Effector memory CD4-positive, alpha-beta T cell (primary cell): ENCODE results near the gene POLR2B.

ENCODE experiments used
- DNase-seq, 3 donors: peaks; one replicate each; pipeline ENCODE4 v3.0.0-alpha.2; 2020
- H3K27ac ChIP-seq: 2 replicates; pipeline ENCODE4 v1.7.0; 2013; ENCODE audit warnings: mild to moderate bottlenecking, low read length, moderate library complexity; ENCODE audit not compliant: insufficient read depth, poor library complexity, severe bottlenecking
- H3K27me3 ChIP-seq: replicated peaks from 2 replicates; pipeline ENCODE4 v1.7.0; 2013; ENCODE audit warnings: mild to moderate bottlenecking, low read length; ENCODE audit not compliant: insufficient read depth, control insufficient read depth, poor library complexity, severe bottlenecking
- H3K36me3 ChIP-seq: 2 replicates; pipeline ENCODE4 v1.7.0; 2013; ENCODE audit warnings: mild to moderate bottlenecking, low read length, moderate library complexity; ENCODE audit not compliant: control insufficient read depth, insufficient read depth
- H3K4me1 ChIP-seq: 2 replicates; pipeline ENCODE4 v1.7.0; 2013; ENCODE audit warnings: low read length, mild to moderate bottlenecking; ENCODE audit not compliant: control insufficient read depth, insufficient read depth, poor library complexity, severe bottlenecking
- H3K4me3 ChIP-seq: 2 replicates; pipeline ENCODE4 v1.7.0; 2013; ENCODE audit warnings: low read length, low read depth, mild to moderate bottlenecking; ENCODE audit not compliant: insufficient read depth, poor library complexity, severe bottlenecking
- H3K9me3 ChIP-seq: 2 replicates; pipeline ENCODE4 v1.7.0; 2013; ENCODE audit warnings: mild to moderate bottlenecking, low read length, moderate library complexity; ENCODE audit not compliant: control insufficient read depth

The POLR2B gene

DNA sequence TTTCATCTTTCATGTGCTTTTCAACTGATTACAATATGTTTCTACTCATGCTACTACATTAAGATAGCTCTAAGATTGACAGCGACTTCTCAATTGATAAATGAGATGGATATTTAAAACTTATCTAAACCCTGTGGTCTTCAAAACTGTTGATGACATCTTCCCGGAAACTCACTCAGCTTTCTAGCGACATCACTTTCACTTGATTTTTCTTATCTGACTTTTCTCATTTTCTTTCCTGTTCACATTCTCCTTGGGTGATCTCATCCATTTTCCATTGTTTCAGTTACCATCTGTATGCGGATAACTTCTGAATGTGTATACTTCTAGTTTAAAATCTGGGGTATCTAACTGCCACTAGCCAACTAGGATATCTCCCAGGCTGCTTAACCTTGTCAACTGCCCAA, 3.1 kb downstream of the POLR2B start:
- Histone ChIP-seq H3K27me3 (no peaks in the 10 kb centered on the region), H3K9me3 (no peaks in the 10 kb centered on the region), H3K36me3 (peaks cover 3% of the 10 kb centered on the region), H3K4me1 (peaks cover 22% of the 10 kb centered on the region), H3K4me3 (no peak overlapping the region), H3K27ac (no peak overlapping the region)
- DNase-seq, result no peak

DNA sequence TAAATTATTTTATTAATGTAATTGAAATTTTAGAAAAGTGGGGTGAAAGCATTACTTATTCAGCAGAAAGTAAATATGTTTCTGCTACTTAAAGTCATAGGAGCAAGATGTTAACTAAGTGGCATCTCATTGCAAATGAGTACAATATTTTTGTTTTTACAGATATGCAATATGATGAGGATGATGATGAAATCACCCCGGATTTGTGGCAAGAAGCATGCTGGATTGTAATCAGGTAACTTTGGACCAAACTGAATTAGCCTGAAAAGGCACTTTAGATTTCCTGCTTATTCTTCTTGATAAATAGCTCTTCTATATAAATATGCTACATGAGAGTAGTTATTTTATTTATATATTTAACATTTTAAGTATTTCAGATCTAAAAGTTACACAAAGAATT, 7.5 kb downstream of the POLR2B start:
- Histone ChIP-seq H3K36me3 (peaks cover 32% of the 10 kb centered on the region), H3K4me3 (no peak overlapping the region), H3K27ac (no peak overlapping the region), H3K4me1 (peaks cover 6% of the 10 kb centered on the region), H3K27me3 (no peaks in the 10 kb centered on the region), H3K9me3 (no peaks in the 10 kb centered on the region)
- DNase-seq, result no peak

DNA sequence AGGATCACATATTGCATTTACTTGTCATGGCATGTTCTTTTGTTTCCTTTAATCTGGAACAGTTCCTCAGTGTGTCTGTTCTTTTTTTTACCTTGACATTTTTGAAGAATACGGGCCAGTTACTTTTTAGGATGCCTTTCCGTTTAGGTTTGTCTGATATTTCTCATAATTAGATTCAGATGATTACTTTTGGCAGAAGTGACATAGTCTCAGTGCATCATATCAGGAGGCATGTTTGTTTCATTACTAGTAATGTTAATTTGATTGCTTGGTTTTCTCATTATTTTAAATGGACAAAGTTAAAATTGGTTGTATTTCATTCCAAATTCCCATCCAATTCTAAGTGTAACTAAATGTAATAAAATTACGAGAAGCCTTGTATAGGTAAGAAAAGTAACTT, 8.3 kb downstream of the POLR2B start:
- peaks cover 5% of the 10 kb centered on the region for H3K4me1 ChIP-seq
- no peak overlapping the region for H3K4me3 ChIP-seq
- no peaks in the 10 kb centered on the region for H3K9me3 ChIP-seq
- H3K27me3 ChIP-seq, result no peaks in the 10 kb centered on the region
- H3K36me3 ChIP-seq, result peaks cover 39% of the 10 kb centered on the region
- H3K27ac ChIP-seq, result no peak overlapping the region
- no peak for DNase-seq

DNA sequence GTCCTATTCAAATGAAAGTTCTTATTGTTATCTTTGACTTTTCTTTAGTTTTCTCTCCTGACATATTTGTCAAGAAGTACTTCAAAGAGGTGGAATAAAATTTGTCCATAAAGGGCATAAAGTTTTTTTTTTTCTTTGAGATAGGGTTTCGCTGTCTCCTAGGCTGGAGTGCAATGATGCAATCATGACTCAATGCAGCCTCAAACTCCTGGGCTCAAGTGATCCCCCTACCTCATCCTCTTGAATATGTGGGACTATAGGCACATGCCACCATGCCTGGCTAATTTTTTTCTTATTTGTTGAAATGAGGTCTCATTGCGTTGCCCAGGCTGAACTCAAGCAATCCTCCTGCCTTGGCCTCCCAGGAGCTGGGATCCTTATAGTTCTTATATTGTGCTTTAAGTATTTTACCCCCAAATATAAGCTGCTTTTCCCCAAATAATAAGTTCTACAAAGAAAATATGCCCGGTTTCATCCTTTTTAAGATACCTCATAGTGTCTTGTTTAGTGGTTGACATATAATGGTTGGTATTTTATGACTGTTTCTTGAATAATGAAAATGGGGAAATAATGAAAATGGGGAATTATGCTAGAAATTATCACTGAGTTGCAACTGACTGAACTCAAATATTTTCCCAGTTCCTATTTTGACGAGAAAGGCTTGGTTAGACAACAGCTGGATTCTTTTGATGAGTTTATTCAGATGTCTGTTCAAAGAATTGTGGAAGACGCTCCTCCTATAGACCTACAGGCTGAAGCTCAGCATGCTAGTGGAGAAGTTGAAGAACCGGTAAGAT, 11.6 kb downstream of the POLR2B start:
- Histone ChIP-seq H3K4me3 (no peak overlapping the region), H3K36me3 (peaks cover 54% of the 10 kb centered on the region), H3K4me1 (no peaks in the 10 kb centered on the region), H3K27ac (no peak overlapping the region), H3K27me3 (no peaks in the 10 kb centered on the region), H3K9me3 (no peaks in the 10 kb centered on the region)
- no peak for DNase-seq

DNA sequence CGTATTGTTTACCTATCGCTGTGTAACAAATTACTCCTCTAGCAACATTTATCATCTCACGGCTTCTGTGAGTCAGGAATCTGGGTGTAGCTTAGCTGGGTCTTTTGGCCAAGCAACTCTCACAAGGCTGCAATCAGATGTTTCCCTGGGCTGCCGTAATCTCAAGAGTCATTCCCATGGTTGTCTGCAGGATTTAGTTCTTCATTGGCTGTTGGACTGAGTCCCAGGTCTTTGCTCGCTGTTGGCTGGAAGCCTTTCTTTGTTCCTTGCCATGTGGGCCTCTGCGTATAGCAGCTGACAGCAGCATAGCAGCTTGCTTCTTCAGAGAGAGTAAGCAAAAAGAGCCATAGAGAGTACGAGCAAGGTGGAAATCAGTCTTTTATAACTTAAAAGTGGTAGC, 16.8 kb downstream of the POLR2B start:
- Histone ChIP-seq H3K27ac (no peak overlapping the region), H3K4me1 (no peaks in the 10 kb centered on the region), H3K4me3 (no peak overlapping the region), H3K9me3 (no peaks in the 10 kb centered on the region), H3K27me3 (no peaks in the 10 kb centered on the region), H3K36me3 (peaks cover 70% of the 10 kb centered on the region)
- no peak for DNase-seq

DNA sequence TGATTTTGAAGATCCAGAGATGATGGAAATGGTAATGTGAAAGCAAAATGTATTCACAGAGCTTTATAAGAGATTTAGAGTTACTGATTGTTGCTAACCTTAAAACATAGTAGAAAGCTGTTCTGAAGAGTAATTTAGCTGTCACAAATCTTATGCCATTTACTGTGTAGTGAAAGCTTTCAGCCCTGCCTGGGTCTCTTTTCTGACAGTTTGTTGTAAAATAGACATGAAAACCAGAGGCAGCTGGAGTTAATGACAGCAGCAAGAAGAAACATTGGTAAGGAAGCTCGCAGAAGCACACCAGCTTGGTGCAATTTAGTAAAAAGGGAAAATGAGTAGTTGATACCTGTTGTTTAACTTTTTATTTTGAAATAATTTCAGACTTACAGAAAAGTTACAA, 21.1 kb downstream of the POLR2B start:
- Histone ChIP-seq H3K4me3 (no peak overlapping the region), H3K27ac (no peak overlapping the region), H3K36me3 (peaks cover 73% of the 10 kb centered on the region), H3K27me3 (no peaks in the 10 kb centered on the region), H3K4me1 (no peaks in the 10 kb centered on the region), H3K9me3 (no peaks in the 10 kb centered on the region)
- DNase-seq, result no peak

DNA sequence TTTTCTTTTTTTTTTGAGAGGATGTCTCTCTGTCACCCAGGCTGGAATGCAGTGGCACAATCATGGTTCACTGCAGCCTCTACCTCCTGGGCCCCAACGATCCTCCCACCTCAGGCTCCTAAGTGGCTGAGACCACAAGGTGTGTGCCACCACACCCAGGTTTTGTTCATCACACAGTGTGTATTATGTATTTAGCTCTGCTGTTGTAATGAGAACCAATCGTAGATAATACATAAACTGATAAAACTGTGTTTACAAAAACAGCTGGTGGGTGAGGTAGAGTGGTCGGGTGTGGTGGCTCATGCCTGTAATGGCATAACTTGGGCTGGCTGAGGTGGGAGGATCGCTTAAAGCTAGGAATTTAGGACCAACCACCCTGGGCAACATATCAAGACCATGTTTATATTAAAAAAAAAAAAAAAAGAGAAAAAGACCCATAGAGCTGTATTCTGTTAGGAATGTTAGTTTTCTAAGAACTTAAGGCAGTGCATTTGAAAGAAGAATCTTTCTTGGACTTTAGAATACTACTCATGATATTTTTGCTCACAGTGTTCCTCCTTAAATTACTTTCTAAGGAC, 34.9 kb downstream of the POLR2B start:
- Histone ChIP-seq H3K36me3 (peaks cover 80% of the 10 kb centered on the region), H3K4me3 (no peak overlapping the region), H3K27me3 (no peaks in the 10 kb centered on the region), H3K9me3 (no peaks in the 10 kb centered on the region), H3K4me1 (no peaks in the 10 kb centered on the region), H3K27ac (no peak overlapping the region)
- no peak for DNase-seq

DNA sequence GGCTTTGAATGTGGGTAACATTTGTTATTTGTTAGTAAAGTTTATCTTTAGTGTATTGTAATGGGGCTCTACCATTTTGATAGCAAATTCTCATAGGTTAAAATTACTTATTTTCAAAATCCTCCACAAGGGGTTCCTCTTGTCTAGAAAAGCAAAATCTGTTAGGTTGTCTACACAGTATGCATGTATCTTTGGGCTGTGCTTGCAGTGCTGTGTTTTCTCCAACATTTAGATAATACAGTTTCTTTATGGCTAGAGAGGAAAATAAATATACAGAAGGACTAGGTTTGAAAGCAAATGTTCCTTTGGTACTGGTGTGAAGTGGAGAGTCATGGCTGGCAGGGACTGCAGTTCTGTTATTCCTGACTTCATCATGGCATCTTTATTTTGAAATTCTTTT, 40.3 kb downstream of the POLR2B start:
- Histone ChIP-seq H3K27ac (no peak overlapping the region), H3K36me3 (peaks cover 77% of the 10 kb centered on the region), H3K9me3 (no peaks in the 10 kb centered on the region), H3K4me3 (no peak overlapping the region), H3K4me1 (no peaks in the 10 kb centered on the region), H3K27me3 (no peaks in the 10 kb centered on the region)
- no peak for DNase-seq

DNA sequence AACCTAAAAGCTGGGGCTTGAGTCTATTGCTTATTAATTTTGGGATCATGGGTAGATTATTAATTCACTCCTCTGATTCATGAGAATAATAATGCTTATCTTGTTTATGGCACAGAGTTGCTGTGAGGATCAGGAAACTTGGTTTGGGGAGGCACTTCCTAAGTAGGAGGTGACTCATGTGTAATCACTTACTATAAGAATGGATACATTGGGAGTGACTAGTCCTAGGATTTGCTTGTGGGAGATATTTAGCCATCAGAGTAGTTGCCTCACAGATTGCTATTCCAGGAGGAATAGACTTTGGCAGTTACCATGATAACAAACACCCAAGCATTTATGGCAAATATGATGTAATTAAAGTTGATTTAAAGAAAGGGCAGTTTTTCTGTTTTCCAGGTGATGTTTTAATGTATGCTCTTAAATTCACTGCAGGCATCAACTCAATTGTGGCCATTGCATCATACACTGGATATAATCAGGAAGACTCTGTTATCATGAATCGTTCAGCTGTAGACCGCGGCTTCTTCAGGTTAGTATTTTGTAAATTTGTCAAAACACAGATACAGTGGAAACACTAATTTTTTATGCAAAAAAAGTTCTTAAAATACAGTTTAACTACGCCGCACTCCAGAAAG, 41.9 kb downstream of the POLR2B start:
- Histone ChIP-seq H3K4me3 (no peak overlapping the region), H3K36me3 (peaks cover 82% of the 10 kb centered on the region), H3K27ac (no peak overlapping the region), H3K27me3 (no peaks in the 10 kb centered on the region), H3K9me3 (no peaks in the 10 kb centered on the region), H3K4me1 (no peaks in the 10 kb centered on the region)
- DNase-seq, result no peak

DNA sequence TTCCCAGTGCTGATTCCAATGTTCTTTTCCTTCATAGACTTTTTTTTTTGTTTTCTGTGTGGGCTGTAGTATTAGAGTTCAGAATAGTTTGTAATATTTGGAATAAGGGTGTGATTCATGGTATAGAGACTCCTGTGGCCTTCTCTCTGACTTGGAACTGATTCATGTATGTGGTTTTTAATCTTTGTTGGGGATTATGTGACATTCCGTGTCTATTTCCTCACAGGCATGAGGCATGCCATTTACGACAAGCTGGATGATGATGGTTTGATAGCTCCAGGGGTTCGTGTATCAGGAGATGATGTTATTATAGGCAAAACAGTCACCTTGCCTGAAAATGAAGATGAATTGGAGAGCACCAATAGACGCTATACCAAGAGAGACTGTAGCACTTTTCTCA, 44.4 kb downstream of the POLR2B start:
- no peak for DNase-seq
- peaks cover 80% of the 10 kb centered on the region for H3K36me3 ChIP-seq

More for the DNA sequence above, 44.4 kb downstream of the POLR2B start:
- Histone ChIP-seq H3K4me1 (no peaks in the 10 kb centered on the region), H3K9me3 (no peaks in the 10 kb centered on the region), H3K27ac (no peak overlapping the region), H3K4me3 (no peak overlapping the region), H3K27me3 (no peaks in the 10 kb centered on the region)
